ENCODE measurements around the gene TK1. TPM values are rescaled to one million over a fixed set of nuclear protein-coding genes. Genes with fewer than 3 reads are reported as not detected.

TK1 gene
- polyA plus RNA-seq, 1 of the 3 experiments (the other 2 are of a cell fraction), result 112 TPM

GRCh38 chr17:78154903-78155811, 31.7 kb downstream of the TK1 start:
- Histone ChIP-seq H4K20me1 (ENCODE audit: insufficient read depth) (no peaks in the 10 kb centered on the region), H3K27me3 (ENCODE audit: insufficient read depth) (no peaks in the 10 kb centered on the region), H3K79me2 (ENCODE audit: insufficient read depth) (no peaks in the 10 kb centered on the region), H3K9me2 (no peaks in the 10 kb centered on the region), H3K36me3 (replicated peaks in 1 of 2; ENCODE audit: control insufficient read depth in 1 of 2, insufficient read depth in 2 of 2, low read length in 1 of 2) (no peaks in the 10 kb centered on the region), H3K9ac (no peak overlapping the region), H3K4me3 (ENCODE audit: low read depth in 2 of 2, low read length in 1 of 2) (no peak overlapping the region), H3K4me1 (ENCODE audit: control insufficient read depth in 1 of 2, insufficient read depth in 2 of 2, low read depth in 1 of 2, low read length in 1 of 2) (peaks cover 0 to 2% of the 10 kb centered on the region in 2 experiments; a peak in 1 of 4 replicates), H3F3A (replicated peaks; ENCODE audit: insufficient read depth) (no peaks in the 10 kb centered on the region), H2AFZ (ENCODE audit: low read depth) (no peak overlapping the region), H3K9me3 (no peaks in the 10 kb centered on the region), H3K27ac (ENCODE audit: low read depth in 2 of 2, low read length in 1 of 2) (no peak overlapping the region), H3K4me2 (no peak overlapping the region)
- ChIA-PET POLR2A (no interaction called here), CTCF (interaction anchor here (1.2 to 1.4 kb wide), 2 partner anchors 14 to 96 kb away, joined by 3 read pairs; no protein-coding TSS in a partner anchor)
- 92% methylated on average over 11 of the region's 11 CpGs for WGBS (ENCODE audit: low lambda C conversion rate)
- DNase-seq, result no peak
- TF ChIP-seq GATA2 (CRISPR knock-in tag; IDR thresholded peaks at IDR 0.05) (no peak), FOXM1 (IDR thresholded peaks at IDR 0.05; ENCODE audit: low read depth) (no peak), CHD2 (IDR thresholded peaks at IDR 0.05; ENCODE audit: low read length, partially characterized antibody) (no peak), YY1 (IDR thresholded peaks at IDR 0.05; ENCODE audit: low read depth) (no peak), NRF1 (IDR thresholded peaks at IDR 0.05; ENCODE audit: low read depth, low read length) (no peak), MEF2A (IDR thresholded peaks at IDR 0.05; ENCODE audit: borderline replicate concordance, low read depth) (no peak), SMC3 (IDR thresholded peaks at IDR 0.05; ENCODE audit: low read depth, low read length) (no peak), CTCF (IDR thresholded peaks at IDR 0.05) (no peak), SIN3A (IDR thresholded peaks at IDR 0.05; ENCODE audit: borderline replicate concordance, low read depth, low read length) (no peak), ELF1 (IDR thresholded peaks at IDR 0.05) (no peak), RCOR1 (IDR thresholded peaks at IDR 0.05; ENCODE audit: low read length) (no peak), GABPA (IDR thresholded peaks at IDR 0.05; ENCODE audit: low read depth) (no peak), JUND (IDR thresholded peaks at IDR 0.05) (no peak), TCF12 (IDR thresholded peaks at IDR 0.05) (no peak), TEAD4 (IDR thresholded peaks at IDR 0.05; ENCODE audit: borderline replicate concordance, insufficient read depth) (no peak), USF1 (IDR thresholded peaks at IDR 0.05; ENCODE audit: borderline replicate concordance, low read depth) (no peak), RXRA (IDR thresholded peaks at IDR 0.05; ENCODE audit: borderline replicate concordance, low read depth) (no peak)

All from SK-N-SH (cell line).